Measurements from ENCODE around the gene CMTM5. TPM values are rescaled to one million over a fixed set of nuclear protein-coding genes. Genes with fewer than 3 reads are reported as not detected.
"Not testable (repeated sequence)": the region's sequence is repeated elsewhere in the genome, so short reads cannot be mapped to it uniquely, and the experiment has no call there.

The CMTM5 gene
- total RNA-seq, 1 donor from 2014 or later, result 0.26 TPM

GRCh38 chr14:23418021-23418420 lies 41.2 kb downstream of the CMTM5 start:
- DNase-seq (ENCODE audit: low spot score), result no peak
- Mint-ChIP-seq H3K27me3 (ENCODE audit: unreplicated experiment) (peaks cover 16% of the 10 kb centered on the region), H3K4me1 (ENCODE audit: unreplicated experiment) (no peaks in the 10 kb centered on the region), H3K27ac (ENCODE audit: unreplicated experiment) (no peak overlapping the region), H3K9me3 (ENCODE audit: unreplicated experiment) (no peaks in the 10 kb centered on the region), H3K4me3 (ENCODE audit: unreplicated experiment) (no peak overlapping the region), H3K36me3 (ENCODE audit: low read depth, unreplicated experiment) (no peaks in the 10 kb centered on the region)
- no peak for TF ChIP-seq CTCF (IDR thresholded peaks at IDR 0.05; ENCODE audit: unreplicated experiment)

GRCh38 chr14:23419646-23420045 lies 42.8 kb downstream of the CMTM5 start:
- DNase-seq (ENCODE audit: low spot score); H3K4me1 Mint-ChIP-seq (ENCODE audit: unreplicated experiment): not testable (repeated sequence)

GRCh38 chr14:23421594-23421993 lies 44.7 kb downstream of the CMTM5 start:
- DNase-seq (ENCODE audit: low spot score), result no peak
- Mint-ChIP-seq H3K27ac (ENCODE audit: unreplicated experiment) (no peak overlapping the region), H3K9me3 (ENCODE audit: unreplicated experiment) (no peaks in the 10 kb centered on the region), H3K36me3 (ENCODE audit: low read depth, unreplicated experiment) (peaks cover 3% of the 10 kb centered on the region), H3K4me3 (ENCODE audit: unreplicated experiment) (no peak overlapping the region), H3K4me1 (ENCODE audit: unreplicated experiment) (no peaks in the 10 kb centered on the region), H3K27me3 (ENCODE audit: unreplicated experiment) (peaks cover 11% of the 10 kb centered on the region)
- no peak for TF ChIP-seq CTCF (IDR thresholded peaks at IDR 0.05; ENCODE audit: unreplicated experiment)

More at GRCh38 chr14:23419646-23420045, 42.8 kb downstream of the CMTM5 start:
- H3K27me3 Mint-ChIP-seq (ENCODE audit: unreplicated experiment), result peaks cover 11% of the 10 kb centered on the region
- not testable (repeated sequence) for H3K36me3 Mint-ChIP-seq (ENCODE audit: low read depth, unreplicated experiment); H3K27ac Mint-ChIP-seq (ENCODE audit: unreplicated experiment); H3K9me3 Mint-ChIP-seq (ENCODE audit: unreplicated experiment); H3K4me3 Mint-ChIP-seq (ENCODE audit: unreplicated experiment)

GRCh38 chr14:23423657-23424056 lies 46.8 kb downstream of the CMTM5 start:
- Mint-ChIP-seq H3K4me1 (ENCODE audit: unreplicated experiment) (no peaks in the 10 kb centered on the region), H3K4me3 (ENCODE audit: unreplicated experiment) (no peak overlapping the region), H3K9me3 (ENCODE audit: unreplicated experiment) (no peaks in the 10 kb centered on the region), H3K27ac (ENCODE audit: unreplicated experiment) (no peak overlapping the region), H3K36me3 (ENCODE audit: low read depth, unreplicated experiment) (peaks cover 3% of the 10 kb centered on the region), H3K27me3 (ENCODE audit: unreplicated experiment) (peaks cover 14% of the 10 kb centered on the region)
- no peak for DNase-seq (ENCODE audit: low spot score)
- TF ChIP-seq CTCF (IDR thresholded peaks at IDR 0.05; ENCODE audit: unreplicated experiment), result no peak

GRCh38 chr14:23425169-23425568 lies 48.3 kb downstream of the CMTM5 start:
- no peak overlapping the region for H3K27ac Mint-ChIP-seq (ENCODE audit: unreplicated experiment)
- TF ChIP-seq CTCF (IDR thresholded peaks at IDR 0.05; ENCODE audit: unreplicated experiment), result no peak
- no peak overlapping the region for H3K4me3 Mint-ChIP-seq (ENCODE audit: unreplicated experiment)
- peaks cover 14% of the 10 kb centered on the region for H3K27me3 Mint-ChIP-seq (ENCODE audit: unreplicated experiment)
- H3K36me3 Mint-ChIP-seq (ENCODE audit: low read depth, unreplicated experiment), result peaks cover 3% of the 10 kb centered on the region
- no peaks in the 10 kb centered on the region for H3K4me1 Mint-ChIP-seq (ENCODE audit: unreplicated experiment)
- no peaks in the 10 kb centered on the region for H3K9me3 Mint-ChIP-seq (ENCODE audit: unreplicated experiment)
- DNase-seq (ENCODE audit: low spot score), result no peak

GRCh38 chr14:23425798-23426197 lies 49.0 kb downstream of the CMTM5 start:
- not testable (repeated sequence) for H3K9me3 Mint-ChIP-seq (ENCODE audit: unreplicated experiment); H3K36me3 Mint-ChIP-seq (ENCODE audit: low read depth, unreplicated experiment); H3K4me3 Mint-ChIP-seq (ENCODE audit: unreplicated experiment); DNase-seq (ENCODE audit: low spot score); H3K4me1 Mint-ChIP-seq (ENCODE audit: unreplicated experiment)
- peaks cover 12% of the 10 kb centered on the region for H3K27me3 Mint-ChIP-seq (ENCODE audit: unreplicated experiment)
- H3K27ac Mint-ChIP-seq (ENCODE audit: unreplicated experiment), result peak overlapping the region; percentile 48
